ENCODE data around the gene PVALEF.

GRCh38 chr17:81178136-81179091 is 13.1 kb downstream of the PVALEF start:
- no peak for TF ChIP-seq TEAD4 (IDR thresholded peaks at IDR 0.05)
- TF ChIP-seq EP300 (IDR thresholded peaks at IDR 0.05; ENCODE audit: borderline replicate concordance) = no peak
- TF ChIP-seq TAF1 (IDR thresholded peaks at IDR 0.05; ENCODE audit: low read depth) = no peak

Measured in Ishikawa (cell line).